ENCODE measurements around the gene CRB1. TPM values are rescaled to one million over a fixed set of nuclear protein-coding genes. Genes with fewer than 3 reads are reported as not detected.

CRB1 gene
- polyA plus RNA-seq, 1 experiment: not detected

DNA sequence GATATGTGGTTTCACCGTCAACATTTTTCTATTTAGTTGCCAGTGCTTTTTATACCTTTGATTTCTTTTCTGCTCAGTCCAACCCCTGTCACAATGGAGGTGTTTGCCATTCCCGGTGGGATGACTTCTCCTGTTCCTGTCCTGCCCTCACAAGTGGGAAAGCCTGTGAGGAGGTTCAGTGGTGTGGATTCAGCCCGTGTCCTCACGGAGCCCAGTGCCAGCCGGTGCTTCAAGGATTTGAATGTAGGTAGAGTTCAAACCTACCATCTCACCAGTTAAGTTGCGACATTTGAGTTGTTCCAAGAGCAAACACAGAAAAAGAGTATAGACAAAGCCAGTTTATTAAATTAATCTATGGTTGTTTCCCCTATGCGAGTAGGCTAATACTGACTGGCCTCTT, 161.3 kb downstream of the CRB1 start:
- CTCF ChIA-PET: no interaction called here
- no peak for DNase-seq (ENCODE audit: low read depth, low spot score)
- Histone ChIP-seq H3K4me3 (ENCODE audit: low read depth, low read length) (no peak overlapping the region), H3K27ac (ENCODE audit: low read depth, low read length) (no peak overlapping the region), H3K9me3 (ENCODE audit: control insufficient read depth, insufficient read depth, low read length) (no peaks in the 10 kb centered on the region), H3K27me3 (ENCODE audit: control insufficient read depth, insufficient read depth, low read length) (no peaks in the 10 kb centered on the region)
- TF ChIP-seq, protein P1, sequence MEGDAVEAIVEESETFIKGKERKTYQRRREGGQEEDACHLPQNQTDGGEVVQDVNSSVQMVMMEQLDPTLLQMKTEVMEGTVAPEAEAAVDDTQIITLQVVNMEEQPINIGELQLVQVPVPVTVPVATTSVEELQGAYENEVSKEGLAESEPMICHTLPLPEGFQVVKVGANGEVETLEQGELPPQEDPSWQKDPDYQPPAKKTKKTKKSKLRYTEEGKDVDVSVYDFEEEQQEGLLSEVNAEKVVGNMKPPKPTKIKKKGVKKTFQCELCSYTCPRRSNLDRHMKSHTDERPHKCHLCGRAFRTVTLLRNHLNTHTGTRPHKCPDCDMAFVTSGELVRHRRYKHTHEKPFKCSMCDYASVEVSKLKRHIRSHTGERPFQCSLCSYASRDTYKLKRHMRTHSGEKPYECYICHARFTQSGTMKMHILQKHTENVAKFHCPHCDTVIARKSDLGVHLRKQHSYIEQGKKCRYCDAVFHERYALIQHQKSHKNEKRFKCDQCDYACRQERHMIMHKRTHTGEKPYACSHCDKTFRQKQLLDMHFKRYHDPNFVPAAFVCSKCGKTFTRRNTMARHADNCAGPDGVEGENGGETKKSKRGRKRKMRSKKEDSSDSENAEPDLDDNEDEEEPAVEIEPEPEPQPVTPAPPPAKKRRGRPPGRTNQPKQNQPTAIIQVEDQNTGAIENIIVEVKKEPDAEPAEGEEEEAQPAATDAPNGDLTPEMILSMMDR (IDR thresholded peaks at IDR 0.05; ENCODE audit: low read depth, low read length): no peak
- POLR2A ChIA-PET: no interaction called here

DNA sequence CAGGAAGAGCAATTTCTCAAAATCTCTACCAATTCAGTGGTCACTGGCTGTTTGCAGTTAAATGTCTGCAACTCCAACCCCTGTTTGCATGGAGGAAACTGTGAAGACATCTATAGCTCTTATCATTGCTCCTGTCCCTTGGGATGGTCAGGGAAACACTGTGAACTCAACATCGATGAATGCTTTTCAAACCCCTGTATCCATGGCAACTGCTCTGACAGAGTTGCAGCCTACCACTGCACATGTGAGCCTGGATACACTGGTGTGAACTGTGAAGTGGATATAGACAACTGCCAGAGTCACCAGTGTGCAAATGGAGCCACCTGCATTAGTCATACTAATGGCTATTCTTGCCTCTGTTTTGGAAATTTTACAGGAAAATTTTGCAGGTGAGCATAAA, 167.2 kb downstream of the CRB1 start:
- Histone ChIP-seq H3K4me3 (ENCODE audit: low read depth, low read length) (no peak overlapping the region), H3K27me3 (ENCODE audit: control insufficient read depth, insufficient read depth, low read length) (no peaks in the 10 kb centered on the region), H3K27ac (ENCODE audit: low read depth, low read length) (no peak overlapping the region), H3K9me3 (ENCODE audit: control insufficient read depth, insufficient read depth, low read length) (no peaks in the 10 kb centered on the region)
- DNase-seq (ENCODE audit: low read depth, low spot score): no peak
- TF ChIP-seq, protein P1 (IDR thresholded peaks at IDR 0.05; ENCODE audit: low read depth, low read length): no peak
- POLR2A ChIA-PET: no interaction called here
- CTCF ChIA-PET: interaction anchor here (0.6 kb wide), 1 partner anchor 997 kb away, joined by 5 read pairs; no protein-coding TSS in a partner anchor

DNA sequence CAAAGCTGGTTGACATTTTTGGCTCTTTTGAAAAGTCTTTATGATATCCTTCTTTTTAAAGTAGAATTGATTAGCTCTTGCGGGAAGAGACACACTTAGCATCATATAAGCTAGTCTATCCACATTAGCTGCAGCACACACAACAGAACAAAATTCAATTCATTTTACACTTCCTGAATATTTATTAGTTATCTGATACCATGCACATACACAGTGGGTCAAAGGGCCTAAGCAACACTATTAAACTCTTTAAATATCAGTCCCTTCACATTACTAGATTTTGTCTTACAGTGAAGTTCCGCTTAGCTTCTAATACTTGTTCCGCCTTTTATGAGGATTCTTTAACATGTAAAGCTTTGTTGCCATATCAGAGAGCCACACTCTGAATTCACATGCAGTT, 169.5 kb downstream of the CRB1 start:
- Histone ChIP-seq H3K27ac (ENCODE audit: low read depth, low read length) (no peak overlapping the region), H3K4me3 (ENCODE audit: low read depth, low read length) (no peak overlapping the region), H3K27me3 (ENCODE audit: control insufficient read depth, insufficient read depth, low read length) (no peaks in the 10 kb centered on the region), H3K9me3 (ENCODE audit: control insufficient read depth, insufficient read depth, low read length) (no peaks in the 10 kb centered on the region)
- no peak for DNase-seq (ENCODE audit: low read depth, low spot score)
- CTCF ChIA-PET: no interaction called here
- POLR2A ChIA-PET: no interaction called here
- TF ChIP-seq, protein P1 (IDR thresholded peaks at IDR 0.05; ENCODE audit: low read depth, low read length): no peak

DNA sequence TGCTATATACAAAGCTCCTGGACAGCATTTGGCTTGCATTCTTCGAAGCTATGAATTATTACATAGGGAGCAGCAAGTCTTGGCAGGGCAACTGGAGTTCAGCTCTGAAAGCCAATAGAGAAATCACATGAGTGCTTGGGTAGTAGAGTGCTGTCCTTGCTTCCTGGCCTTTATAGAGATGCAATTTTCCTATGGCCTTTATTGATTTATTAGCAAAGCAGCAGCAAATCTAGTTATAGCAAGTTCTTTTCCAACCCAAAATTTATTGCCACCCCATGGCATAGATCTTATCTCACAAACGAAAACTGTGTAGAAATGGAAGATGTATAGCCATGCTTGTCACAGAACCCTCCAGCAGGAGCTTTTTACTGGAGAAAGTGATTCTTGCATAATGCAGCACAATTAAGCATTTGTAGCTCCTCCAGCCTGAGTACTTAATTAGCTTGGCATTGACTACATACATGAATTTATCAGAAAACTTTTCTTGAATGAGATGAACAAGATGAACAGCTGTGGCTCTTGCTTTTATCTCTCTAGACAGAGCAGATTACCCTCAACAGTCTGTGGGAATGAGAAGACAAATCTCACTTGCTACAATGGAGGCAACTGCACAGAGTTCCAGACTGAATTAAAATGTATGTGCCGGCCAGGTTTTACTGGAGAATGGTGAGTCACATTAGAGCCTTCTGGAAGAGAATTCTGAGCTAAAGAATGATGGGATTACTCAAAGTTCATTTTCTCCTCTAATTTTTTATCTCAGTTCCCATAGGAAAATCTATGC, 170.1 kb downstream of the CRB1 start:
- Histone ChIP-seq H3K9me3 (ENCODE audit: control insufficient read depth, insufficient read depth, low read length) (no peaks in the 10 kb centered on the region), H3K27ac (ENCODE audit: low read depth, low read length) (no peak overlapping the region), H3K27me3 (ENCODE audit: control insufficient read depth, insufficient read depth, low read length) (no peaks in the 10 kb centered on the region), H3K4me3 (ENCODE audit: low read depth, low read length) (no peak overlapping the region)
- TF ChIP-seq, protein P1 (IDR thresholded peaks at IDR 0.05; ENCODE audit: low read depth, low read length): no peak
- ChIA-PET POLR2A (no interaction called here), CTCF (no interaction called here)
- no peak for DNase-seq (ENCODE audit: low read depth, low spot score)

DNA sequence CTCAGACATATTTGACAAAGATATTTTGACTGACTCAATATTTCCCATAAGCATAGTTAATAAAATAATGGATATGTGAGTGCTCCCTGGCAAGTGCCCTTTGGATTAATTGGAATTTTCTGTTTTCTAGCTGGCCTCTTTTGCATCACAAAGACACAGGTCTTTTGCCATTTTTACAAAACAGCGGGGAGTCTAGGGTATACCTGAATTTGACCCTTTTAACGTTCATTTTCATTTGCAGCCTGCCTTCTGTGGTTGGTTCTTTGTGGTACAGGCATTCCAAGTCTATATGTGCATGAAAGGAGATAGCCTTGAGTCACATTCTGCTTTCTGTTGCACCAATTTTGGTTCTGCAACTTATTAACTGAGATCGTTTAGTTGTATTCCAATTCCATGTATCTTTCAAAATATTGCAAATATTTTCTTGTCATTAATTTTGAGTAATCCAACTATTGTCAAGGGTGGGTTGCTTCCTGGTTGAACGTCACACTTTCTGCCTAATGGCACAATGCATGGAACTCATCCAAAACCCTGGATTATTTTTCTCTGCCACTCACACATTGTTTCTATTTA, 171.7 kb downstream of the CRB1 start:
- Histone ChIP-seq H3K9me3 (ENCODE audit: control insufficient read depth, insufficient read depth, low read length) (no peaks in the 10 kb centered on the region), H3K27me3 (ENCODE audit: control insufficient read depth, insufficient read depth, low read length) (no peaks in the 10 kb centered on the region), H3K4me3 (ENCODE audit: low read depth, low read length) (no peak overlapping the region), H3K27ac (ENCODE audit: low read depth, low read length) (no peak overlapping the region)
- POLR2A ChIA-PET: no interaction called here
- DNase-seq (ENCODE audit: low read depth, low spot score): no peak
- CTCF ChIA-PET: interaction anchor here (0.6 kb wide), 1 partner anchor 411 kb away, joined by 4 read pairs; no protein-coding TSS in a partner anchor
- TF ChIP-seq, protein P1 (IDR thresholded peaks at IDR 0.05; ENCODE audit: low read depth, low read length): no peak
